Measurements from ENCODE around the gene NRG2.

GRCh38 chr5:139903795-139904565, 139.1 kb downstream of the NRG2 start:
- TF ChIP-seq RCOR1 (IDR thresholded peaks at IDR 0.05; ENCODE audit: insufficient replicate concordance, low read length), result no peak
- TF ChIP-seq CTCF (conservative IDR thresholded peaks at IDR 0.05; ENCODE audit: low read depth, low read length), result no peak
- TF ChIP-seq CEBPB (IDR thresholded peaks at IDR 0.05; ENCODE audit: low read depth, low read length), result no peak
- no peak for TF ChIP-seq NFE2L2 (IDR thresholded peaks at IDR 0.05; ENCODE audit: low read depth, low read length)
- TF ChIP-seq POLR2A (IDR thresholded peaks at IDR 0.05; ENCODE audit: low read depth, low read length), result no peak
- no peak for TF ChIP-seq MAFK (IDR thresholded peaks at IDR 0.05; ENCODE audit: low read depth, low read length)

All from IMR-90 (cell line).